Measurements from ENCODE around the gene SCRT2.

DNA sequence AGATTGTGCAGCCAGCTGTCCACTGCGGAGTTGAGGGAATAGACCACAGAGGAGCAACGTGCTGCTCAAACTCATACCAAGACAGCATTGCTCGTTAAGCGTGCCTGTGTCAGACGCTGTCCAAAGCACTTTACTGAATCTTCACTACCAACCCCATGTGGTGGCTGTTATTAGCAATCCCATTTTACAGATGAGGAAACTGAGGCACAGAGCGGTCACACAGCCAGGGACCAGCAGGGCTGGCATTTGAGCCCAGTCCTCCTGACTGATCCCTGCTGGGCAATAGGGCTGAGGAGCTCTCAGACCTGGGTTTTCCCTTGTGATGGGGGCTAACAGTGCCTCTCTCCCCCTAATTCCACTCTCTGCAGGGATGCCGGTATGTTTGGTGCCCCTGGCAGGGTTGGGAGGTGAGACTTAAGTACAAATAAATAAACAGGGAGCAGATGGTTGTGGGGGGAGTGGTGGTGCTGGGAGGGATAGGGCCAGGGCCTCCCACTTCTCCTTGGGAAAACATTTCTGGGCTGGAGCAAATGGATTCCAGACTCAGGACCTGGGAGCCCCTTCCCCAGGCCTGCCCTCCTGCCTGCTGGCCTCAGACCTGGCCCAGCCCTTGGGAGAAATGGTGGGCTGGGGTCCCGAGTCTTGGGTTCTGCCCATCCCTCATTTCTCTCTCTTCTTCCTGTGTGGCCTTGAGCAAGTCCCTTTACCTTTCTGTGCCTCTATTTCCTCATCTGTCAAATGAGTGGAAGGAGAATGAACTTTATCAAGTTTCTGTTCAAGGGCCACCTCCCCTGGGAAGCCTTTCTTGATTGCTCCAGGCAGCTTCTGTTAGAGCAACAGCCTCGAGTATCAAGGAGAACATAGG, 40.3 kb downstream of the SCRT2 start:
- TF ChIP-seq CTCF (IDR thresholded peaks at IDR 0.05; ENCODE audit: borderline replicate concordance, extremely low read depth, low read length, poor library complexity, severe bottlenecking) = no peak
- TF ChIP-seq EZH2 (IDR thresholded peaks at IDR 0.05; ENCODE audit: borderline replicate concordance, low read depth, low read length, severe bottlenecking) = no peak

Data from DND-41 (cell line).